Endothelial cell of umbilical vein (primary cell): ENCODE data around the gene KBTBD3.

ENCODE experiments used
- POLR2A ChIP-seq: IDR thresholded peaks from 2 replicates; pipeline ENCODE4 v1.6.1; 2012; ENCODE audit warnings: low read depth, mild to moderate bottlenecking, control low read depth, low read length
- TF ChIP-seq, protein P1 (sequence below), 2 donors: IDR thresholded peaks; 1 replicate in 1 of 2; 2 replicates in 1 of 2; pipeline ENCODE4 v1.5.1; 2011; ENCODE audit warnings: low read length in 2 of 2, mild to moderate bottlenecking in 2 of 2, moderate library complexity in 2 of 2, control low read depth in 1 of 2, inconsistent platforms in 1 of 2, low read depth in 1 of 2; ENCODE audit not compliant: insufficient read depth in 1 of 2; ENCODE audit errors: extremely low read depth in 1 of 2

DNA sequence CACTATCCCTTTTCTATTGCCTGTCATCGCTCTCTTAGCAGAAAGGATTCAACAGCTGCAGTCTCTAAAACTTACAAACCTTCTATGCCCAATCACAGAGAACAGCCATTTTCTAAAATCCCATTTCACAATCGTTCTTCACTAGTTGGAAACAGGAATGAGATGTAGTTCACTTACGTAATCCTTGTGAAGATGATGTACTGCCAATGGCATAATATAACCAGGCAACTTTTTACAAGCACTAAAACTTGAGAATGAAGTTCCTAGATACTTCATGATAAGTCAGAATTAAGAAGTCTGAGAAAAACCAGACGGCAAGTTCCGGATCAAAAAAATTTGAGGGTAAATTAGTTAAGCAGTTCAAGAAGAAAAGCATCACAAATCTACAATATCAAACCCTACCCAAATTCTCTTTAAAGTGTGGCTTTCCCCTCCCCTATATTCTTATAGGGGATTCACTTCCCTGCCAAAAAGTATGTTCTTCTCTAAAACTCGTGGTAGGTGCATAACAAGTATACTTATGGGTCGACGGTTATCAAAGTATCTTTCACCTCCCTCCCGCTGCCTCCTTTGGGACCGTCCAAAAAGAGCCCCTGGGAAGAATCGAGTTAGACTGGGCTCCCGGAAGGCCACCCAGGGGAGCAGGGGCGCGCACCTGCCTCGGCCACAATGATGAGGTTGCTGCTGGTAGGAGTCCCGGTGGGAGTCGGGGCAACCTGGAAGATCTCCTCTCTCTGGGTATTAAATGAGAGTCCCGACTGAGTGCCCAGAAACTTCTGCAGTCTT, 55.8 kb downstream of the KBTBD3 start:
- TF ChIP-seq, protein P1, sequence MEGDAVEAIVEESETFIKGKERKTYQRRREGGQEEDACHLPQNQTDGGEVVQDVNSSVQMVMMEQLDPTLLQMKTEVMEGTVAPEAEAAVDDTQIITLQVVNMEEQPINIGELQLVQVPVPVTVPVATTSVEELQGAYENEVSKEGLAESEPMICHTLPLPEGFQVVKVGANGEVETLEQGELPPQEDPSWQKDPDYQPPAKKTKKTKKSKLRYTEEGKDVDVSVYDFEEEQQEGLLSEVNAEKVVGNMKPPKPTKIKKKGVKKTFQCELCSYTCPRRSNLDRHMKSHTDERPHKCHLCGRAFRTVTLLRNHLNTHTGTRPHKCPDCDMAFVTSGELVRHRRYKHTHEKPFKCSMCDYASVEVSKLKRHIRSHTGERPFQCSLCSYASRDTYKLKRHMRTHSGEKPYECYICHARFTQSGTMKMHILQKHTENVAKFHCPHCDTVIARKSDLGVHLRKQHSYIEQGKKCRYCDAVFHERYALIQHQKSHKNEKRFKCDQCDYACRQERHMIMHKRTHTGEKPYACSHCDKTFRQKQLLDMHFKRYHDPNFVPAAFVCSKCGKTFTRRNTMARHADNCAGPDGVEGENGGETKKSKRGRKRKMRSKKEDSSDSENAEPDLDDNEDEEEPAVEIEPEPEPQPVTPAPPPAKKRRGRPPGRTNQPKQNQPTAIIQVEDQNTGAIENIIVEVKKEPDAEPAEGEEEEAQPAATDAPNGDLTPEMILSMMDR (IDR thresholded peaks at IDR 0.05; ENCODE audit: extremely low read depth in 1 of 2, insufficient read depth in 1 of 2, low read depth in 1 of 2, low read length in 2 of 2) = no peak
- no peak for TF ChIP-seq POLR2A
